HG02938 (cell line): ENCODE results near the gene DAZ3.
"Not testable (repeated sequence)": the region's sequence is repeated elsewhere in the genome, so short reads cannot be mapped to it uniquely, and the experiment has no call there.

Source experiments
- ATAC-seq: cut with Tn5 transposase; IDR thresholded peaks from one replicate; pipeline ENCODE4 v1.9.1; 2021; ENCODE audit warnings: mild to moderate bottlenecking, moderate library complexity; ENCODE audit not compliant: unreplicated experiment

Gene DAZ3

GRCh38 chrY:24813293-24813692 is at the start of gene DAZ3:
Gene DAZ3 (minus strand): TSS chrY:24813393. CDS start chrY:24813185, 208 bp downstream.
- not testable (repeated sequence) for ATAC-seq

GRCh38 chrY:24833619-24834018 is 20.4 kb upstream of the DAZ3 start, which contains the start of gene DAZ4:
Gene DAZ4 (plus strand): TSS chrY:24833919. CDS start chrY:24834127, 208 bp downstream.
- ATAC-seq, result not testable (repeated sequence)

GRCh38 chrY:24825069-24825468 is 11.9 kb upstream of the DAZ3 start:
- ATAC-seq, result not testable (repeated sequence)

GRCh38 chrY:24824184-24824879 is 11.1 kb upstream of the DAZ3 start:
- ATAC-seq, result not testable (repeated sequence)

- ATAC-seq, result not testable (repeated sequence)
Measured at GRCh38 chrY:24821836-24822235, 8.6 kb upstream of the DAZ3 start.
